GM11168 (cell line): ENCODE results near the gene C10orf67.

ENCODE experiments used
- in situ Hi-C: fragments of 300-500 bp; cut with MboI; formaldehyde crosslinking; loops from one replicate; pipeline ENCODE4 v1.12.0; 2022; ENCODE audit warnings: low sequenced_read_pairs; ENCODE audit not compliant: unreplicated experiment

Gene C10orf67

GRCh38 chr10:23186697-23187096 is 157.9 kb downstream of the C10orf67 start:
- in situ Hi-C loops: no loop called here

- in situ Hi-C loops: no loop called here
These were observed 158.4 kb downstream of the C10orf67 start for GRCh38 chr10:23186178-23186577.

GRCh38 chr10:23174977-23175512 is 169.6 kb downstream of the C10orf67 start:
- in situ Hi-C loops: no loop called here

- in situ Hi-C loops: no loop called here
These were observed 170.3 kb downstream of the C10orf67 start for GRCh38 chr10:23174074-23174976.

- in situ Hi-C loops: no loop called here
These were observed 171.2 kb downstream of the C10orf67 start for GRCh38 chr10:23173214-23174073.

- in situ Hi-C loops: no loop called here
These were observed 172.0 kb downstream of the C10orf67 start for GRCh38 chr10:23172429-23173213.

- in situ Hi-C loops: no loop called here
These were observed 173.2 kb downstream of the C10orf67 start for GRCh38 chr10:23171232-23171876.

- in situ Hi-C loops: loop anchor here (10.0 kb wide), 1 partner anchor 136 kb away; no protein-coding TSS in a partner anchor
These were observed 186.2 kb downstream of the C10orf67 start for GRCh38 chr10:23158370-23158769.

GRCh38 chr10:23157691-23158369 is 186.8 kb downstream of the C10orf67 start:
- in situ Hi-C loops: loop anchor here (10.0 kb wide), 1 partner anchor 137 kb away; no protein-coding TSS in a partner anchor

- in situ Hi-C loops: loop anchor here (10.0 kb wide), 1 partner anchor 138 kb away; no protein-coding TSS in a partner anchor
These were observed 187.3 kb downstream of the C10orf67 start for GRCh38 chr10:23157239-23157681.

GRCh38 chr10:23156447-23157150 is 188.0 kb downstream of the C10orf67 start:
- in situ Hi-C loops: loop anchor here (10.0 kb wide), 1 partner anchor 138 kb away; no protein-coding TSS in a partner anchor

- in situ Hi-C loops: loop anchor here (10.0 kb wide), 1 partner anchor 140 kb away; no protein-coding TSS in a partner anchor
These were observed 189.4 kb downstream of the C10orf67 start for GRCh38 chr10:23155169-23155568.
